Measurements from ENCODE around the gene ARPP21.

DNA sequence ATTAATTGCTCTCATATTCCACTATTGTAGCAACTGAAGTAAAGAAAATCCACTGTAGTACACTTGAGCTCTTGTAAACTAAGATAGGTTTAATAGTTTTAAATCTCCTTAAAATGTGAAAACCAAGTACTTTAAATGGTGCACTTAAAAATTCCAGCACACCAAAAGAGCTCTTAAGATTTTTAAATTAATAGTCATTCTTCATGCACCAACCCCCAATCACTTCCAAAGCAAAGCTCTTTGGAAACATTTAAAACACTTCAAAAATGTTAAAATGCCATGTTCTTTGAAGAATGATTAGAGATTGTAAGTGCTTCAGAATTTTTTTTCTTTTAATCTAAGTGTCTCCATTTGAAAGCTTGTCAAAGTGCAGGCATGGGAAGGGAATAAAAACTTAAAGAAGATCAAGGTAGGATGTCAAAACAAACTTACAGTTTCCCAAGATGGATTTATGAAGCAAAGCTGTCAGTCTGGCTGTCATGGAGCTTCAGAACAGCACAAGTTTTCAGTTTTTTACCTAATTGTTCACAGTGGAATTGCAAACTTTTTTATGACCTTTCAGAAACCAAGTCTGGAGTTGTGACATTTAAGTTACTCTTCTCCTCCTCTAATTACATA, 84.3 kb downstream of the ARPP21 start:
- no peak for TF ChIP-seq FOXM1 (IDR thresholded peaks at IDR 0.05; ENCODE audit: borderline replicate concordance)
- TF ChIP-seq ZNF384 (IDR thresholded peaks at IDR 0.05): no peak
- no peak for TF ChIP-seq SP1 (IDR thresholded peaks at IDR 0.05)
- no peak for TF ChIP-seq FOXA1 (IDR thresholded peaks at IDR 0.05)
- no peak for TF ChIP-seq LEF1 (IDR thresholded peaks at IDR 0.05; ENCODE audit: borderline replicate concordance)
- TF ChIP-seq FOXK2 (IDR thresholded peaks at IDR 0.05): no peak
- TF ChIP-seq ELF4 (IDR thresholded peaks at IDR 0.05): no peak
- no peak for TF ChIP-seq SUZ12 (IDR thresholded peaks at IDR 0.05)
- no peak for TF ChIP-seq HDGF (IDR thresholded peaks at IDR 0.05; ENCODE audit: borderline replicate concordance)
- TF ChIP-seq NFRKB (IDR thresholded peaks at IDR 0.05): no peak
